Smooth muscle cell of the brain vasculature (primary cell): Measurements from ENCODE around the gene NTN1.

Experiments used
- DNase-seq: peaks from one replicate; pipeline ENCODE4 v3.0.0-alpha.2; 2012; ENCODE audit warnings: low read depth, low spot score

Gene NTN1

GRCh38 chr17:9272501-9273200 lies 251.3 kb downstream of the NTN1 start:
- no peak for DNase-seq

GRCh38 chr17:9273428-9274391 lies 252.4 kb downstream of the NTN1 start:
- DNase-seq: no peak

- no peak for DNase-seq
Observed at GRCh38 chr17:9274973-9275372, 253.7 kb downstream of the NTN1 start.

GRCh38 chr17:9279893-9280292 lies 258.6 kb downstream of the NTN1 start:
- no peak for DNase-seq

DNA sequence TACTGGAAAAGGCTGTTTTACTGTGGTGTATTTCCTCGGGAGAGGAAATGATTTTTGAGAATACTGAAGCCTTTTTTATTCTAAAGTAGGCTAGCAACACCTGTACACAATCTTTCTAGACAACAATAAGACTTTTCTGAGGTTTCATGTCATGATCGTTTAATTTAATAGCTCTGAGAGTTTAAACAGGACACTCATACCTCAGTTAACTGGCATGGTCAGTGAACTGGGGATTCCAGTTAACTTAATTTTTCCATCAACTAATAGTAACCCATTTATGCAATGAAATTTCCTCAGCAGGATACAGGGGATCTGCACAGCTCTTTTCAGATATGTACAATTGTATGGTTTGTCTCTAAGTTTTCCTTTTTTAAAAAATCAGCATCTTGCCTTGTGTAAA lies 262.6 kb downstream of the NTN1 start:
- no peak for DNase-seq

GRCh38 chr17:9284884-9285283 lies 263.6 kb downstream of the NTN1 start:
- no peak for DNase-seq

GRCh38 chr17:9285602-9286427 lies 264.5 kb downstream of the NTN1 start:
- no peak for DNase-seq

DNA sequence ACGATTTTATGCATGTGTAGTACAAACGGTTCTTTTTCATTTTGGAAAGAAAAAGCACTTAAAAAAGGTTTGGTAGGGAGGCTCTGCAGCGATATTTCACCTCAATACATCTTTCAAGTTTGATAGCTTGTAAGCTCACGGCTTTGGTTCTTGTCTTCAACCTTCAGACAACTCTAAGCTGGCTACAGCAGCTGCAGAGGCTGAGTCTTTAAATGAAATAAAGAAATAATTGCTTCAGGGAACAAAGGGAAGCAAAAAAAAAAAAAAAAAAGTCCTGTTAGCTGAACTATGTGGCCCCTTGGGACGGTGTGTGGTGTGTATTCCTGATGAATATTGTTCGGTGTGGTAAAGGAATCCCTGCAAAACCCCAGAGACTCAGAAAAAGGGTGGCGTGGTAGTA lies 265.1 kb downstream of the NTN1 start:
- DNase-seq: no peak

GRCh38 chr17:9287306-9287705 lies 266.0 kb downstream of the NTN1 start:
- no peak for DNase-seq

- no peak for DNase-seq
Observed at GRCh38 chr17:9290226-9290613, 268.9 kb downstream of the NTN1 start.

GRCh38 chr17:9291912-9292560 lies 270.7 kb downstream of the NTN1 start:
- peak; percentile 10 for DNase-seq

- DNase-seq: no peak
Observed at GRCh38 chr17:9292561-9292941, 271.2 kb downstream of the NTN1 start.
